DMS79 treated with DMSO at 0.1 percent for 48 hours (cell line): ENCODE data around the gene WDR81.
"Not testable (repeated sequence)": the region's sequence is repeated elsewhere in the genome, so short reads cannot be mapped to it uniquely, and the experiment has no call there.

ENCODE experiments used
- DNase-seq: peaks from one replicate; lab custom pipeline; 2025; lab: John Stamatoyannopoulos, UW

WDR81 gene

GRCh38 chr17:1724351-1724868 is at the start of gene WDR81:
Gene WDR81, plus strand, starts transcription at chr17:1724704. Its CDS starts 256 bp downstream, at chr17:1724960.
- no peak for DNase-seq

- no peak for DNase-seq
Observed at GRCh38 chr17:1676401-1676800, 48.1 kb upstream of the WDR81 start.

- no peak for DNase-seq
Observed at GRCh38 chr17:1683459-1683858, 41.0 kb upstream of the WDR81 start.

GRCh38 chr17:1684378-1685189 is 39.9 kb upstream of the WDR81 start, which contains the start of gene PRPF8:
Gene PRPF8, minus strand, starts transcription at chr17:1684867. Its CDS starts 296 bp downstream, at chr17:1684571.
- DNase-seq, result peak; percentile 84

GRCh38 chr17:1686086-1686485 is 38.4 kb upstream of the WDR81 start:
- DNase-seq, result no peak

- DNase-seq, result not testable (repeated sequence)
Observed at GRCh38 chr17:1688405-1688804, 36.1 kb upstream of the WDR81 start.

GRCh38 chr17:1690544-1691221 is 33.8 kb upstream of the WDR81 start:
- DNase-seq, result no peak

- no peak for DNase-seq
Observed at GRCh38 chr17:1693339-1693738, 31.2 kb upstream of the WDR81 start.

GRCh38 chr17:1695365-1695764 is 29.1 kb upstream of the WDR81 start:
- DNase-seq, result no peak

GRCh38 chr17:1697681-1698080 is 26.8 kb upstream of the WDR81 start:
- DNase-seq, result no peak

- DNase-seq, result not testable (repeated sequence)
Observed at GRCh38 chr17:1699891-1700290, 24.6 kb upstream of the WDR81 start.

GRCh38 chr17:1703063-1703462 is 21.4 kb upstream of the WDR81 start:
- no peak for DNase-seq

GRCh38 chr17:1705004-1705403 is 19.5 kb upstream of the WDR81 start:
- no peak for DNase-seq

- no peak for DNase-seq
Observed at GRCh38 chr17:1707107-1707506, 17.4 kb upstream of the WDR81 start.

- not testable (repeated sequence) for DNase-seq
Observed at GRCh38 chr17:1708791-1709346, 15.6 kb upstream of the WDR81 start.

- no peak for DNase-seq
Observed at GRCh38 chr17:1709403-1709951, 15.0 kb upstream of the WDR81 start.

- no peak for DNase-seq
Observed at GRCh38 chr17:1709971-1710806, 14.3 kb upstream of the WDR81 start, which contains the start of gene TLCD2. Gene TLCD2, minus strand, starts transcription at chr17:1710377. Its CDS starts 135 bp downstream, at chr17:1710242.

- no peak for DNase-seq
Observed at GRCh38 chr17:1710807-1711553, 13.5 kb upstream of the WDR81 start.

GRCh38 chr17:1711804-1712203 is 12.7 kb upstream of the WDR81 start:
- no peak for DNase-seq

GRCh38 chr17:1712271-1712670 is 12.2 kb upstream of the WDR81 start:
- DNase-seq, result no peak
